T-helper 22 cell (primary cell): Measurements from ENCODE around the gene CACNG6.
"Not testable (repeated sequence)": the region's sequence is repeated elsewhere in the genome, so short reads cannot be mapped to it uniquely, and the experiment has no call there.

Source experiments
- DNase-seq: peaks from one replicate; pipeline ENCODE4 v3.0.0-alpha.2; 2020; ENCODE audit warnings: low read depth

Gene CACNG6, protein sequence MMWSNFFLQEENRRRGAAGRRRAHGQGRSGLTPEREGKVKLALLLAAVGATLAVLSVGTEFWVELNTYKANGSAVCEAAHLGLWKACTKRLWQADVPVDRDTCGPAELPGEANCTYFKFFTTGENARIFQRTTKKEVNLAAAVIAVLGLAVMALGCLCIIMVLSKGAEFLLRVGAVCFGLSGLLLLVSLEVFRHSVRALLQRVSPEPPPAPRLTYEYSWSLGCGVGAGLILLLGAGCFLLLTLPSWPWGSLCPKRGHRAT

DNA sequence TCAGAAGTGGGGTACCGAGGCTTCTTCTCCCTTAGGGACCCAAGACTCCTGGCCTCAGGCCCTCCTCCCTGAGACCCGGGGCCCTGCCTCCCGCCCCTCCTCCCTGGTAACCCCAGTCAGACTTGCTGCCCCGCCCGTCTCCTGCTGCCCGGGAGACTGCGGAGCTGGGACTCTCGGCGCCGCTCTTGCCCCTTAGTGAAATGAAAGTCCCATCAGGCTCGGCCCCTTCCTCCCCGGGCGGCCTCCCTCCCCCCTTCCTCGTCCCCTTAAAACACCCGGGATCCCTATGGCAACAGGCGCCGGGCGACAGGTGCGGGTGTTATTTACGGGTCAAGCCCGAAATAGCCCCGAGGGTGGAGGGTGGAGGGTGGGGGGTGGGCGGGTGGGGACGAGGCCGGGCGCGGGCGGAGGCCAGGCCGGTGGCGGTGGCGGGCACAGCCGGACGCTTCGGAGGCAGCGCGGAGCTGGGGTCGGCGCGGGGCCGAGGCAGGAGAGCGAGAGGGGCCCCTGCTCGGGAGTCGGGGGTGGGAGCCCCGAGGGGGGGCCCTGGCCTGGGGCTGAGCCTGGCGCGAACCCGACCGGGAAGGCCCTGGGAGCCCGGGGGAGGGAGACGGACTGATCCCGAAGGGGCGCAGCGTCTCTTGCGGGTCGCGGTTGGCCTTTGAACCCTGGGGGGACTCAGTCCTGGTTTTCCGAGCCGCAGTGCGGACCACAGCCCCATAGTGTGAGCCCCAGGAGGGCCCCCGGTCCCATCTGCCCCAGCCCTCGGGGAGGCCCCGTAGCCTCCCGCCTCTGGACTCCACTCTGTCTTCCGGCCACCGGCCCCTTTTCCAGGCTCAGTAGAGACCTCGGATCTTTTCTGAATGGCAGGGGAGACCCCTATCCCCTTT is at the start of gene CACNG6:
TSS of gene CACNG6 (plus strand) at position 414 of the 890 bp plus-strand sequence. CDS start 1,241 bp downstream, outside the sequence.
- no peak for DNase-seq

DNA sequence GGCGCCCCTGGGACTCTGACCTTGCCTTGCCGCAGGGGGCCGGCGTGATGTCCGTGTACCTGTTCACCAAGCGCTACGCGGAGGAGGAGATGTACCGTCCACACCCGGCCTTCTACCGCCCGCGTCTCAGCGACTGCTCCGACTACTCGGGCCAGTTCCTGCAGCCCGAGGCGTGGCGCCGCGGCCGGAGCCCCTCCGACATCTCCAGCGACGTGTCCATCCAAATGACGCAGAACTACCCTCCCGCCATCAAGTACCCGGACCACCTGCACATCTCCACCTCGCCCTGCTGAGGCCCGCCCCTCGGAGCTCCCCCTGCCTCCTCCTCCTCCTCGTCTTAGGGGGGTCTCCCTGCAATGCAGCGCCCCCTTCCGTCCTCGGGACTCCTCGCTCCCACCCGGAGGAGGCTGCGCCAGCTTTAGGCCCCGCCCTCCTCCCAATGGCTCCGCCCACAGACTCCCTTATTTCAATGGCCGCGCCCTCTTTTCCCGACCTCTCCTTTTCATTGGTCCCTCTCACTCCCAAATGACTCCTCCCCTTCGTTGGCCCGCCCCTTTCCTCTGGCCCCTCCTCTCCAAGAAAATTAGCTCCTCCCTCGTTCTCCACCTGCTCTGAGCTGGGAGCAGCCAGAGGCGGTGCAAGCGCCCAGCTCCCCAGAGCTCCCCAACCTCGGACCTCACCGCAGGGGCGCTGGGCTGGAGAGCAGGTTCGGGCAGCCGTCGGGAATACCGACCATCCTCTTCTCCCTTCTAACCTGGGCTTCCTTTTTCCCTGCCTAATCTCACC is 49.2 kb upstream of the CACNG6 start:
- no peak for DNase-seq

DNA sequence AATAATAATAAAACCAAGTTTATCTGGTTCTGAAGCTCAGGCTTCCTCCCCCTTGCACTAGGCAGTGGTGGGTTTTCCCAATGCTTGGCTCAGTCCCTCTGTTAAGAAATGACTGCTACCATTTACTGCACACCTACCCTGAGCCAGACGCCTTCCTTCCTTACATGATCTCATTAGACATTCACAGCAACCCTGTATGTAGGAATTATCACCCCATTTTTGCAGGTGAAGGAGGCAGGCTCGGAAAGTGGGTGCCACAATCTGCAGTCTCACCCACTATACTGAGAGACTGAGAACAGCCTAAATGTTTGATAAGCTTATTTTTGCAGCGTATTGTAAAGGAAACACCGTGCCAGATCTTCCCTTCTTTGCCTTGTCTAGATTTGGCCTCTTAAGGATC is 47.0 kb upstream of the CACNG6 start:
- no peak for DNase-seq

DNA sequence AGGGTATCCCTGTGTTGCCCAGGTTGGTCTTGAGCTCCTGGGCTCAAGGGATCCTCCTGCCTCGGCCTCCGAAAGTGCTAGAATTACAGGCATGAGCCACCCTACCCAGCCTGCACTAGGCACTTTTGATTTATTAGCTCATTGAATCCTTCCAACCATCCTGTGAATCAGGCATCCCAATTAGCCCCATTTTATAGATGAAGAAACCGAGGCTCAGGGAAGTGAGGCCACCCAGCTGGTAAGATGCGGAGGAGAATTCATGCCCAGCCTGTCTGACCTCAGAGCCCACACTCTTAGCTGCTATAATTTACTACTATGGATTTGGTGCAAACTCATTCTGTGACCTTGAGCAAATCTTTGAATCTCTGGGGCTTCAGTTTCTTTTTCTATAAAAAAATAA is 46.5 kb upstream of the CACNG6 start:
- no peak for DNase-seq

DNA sequence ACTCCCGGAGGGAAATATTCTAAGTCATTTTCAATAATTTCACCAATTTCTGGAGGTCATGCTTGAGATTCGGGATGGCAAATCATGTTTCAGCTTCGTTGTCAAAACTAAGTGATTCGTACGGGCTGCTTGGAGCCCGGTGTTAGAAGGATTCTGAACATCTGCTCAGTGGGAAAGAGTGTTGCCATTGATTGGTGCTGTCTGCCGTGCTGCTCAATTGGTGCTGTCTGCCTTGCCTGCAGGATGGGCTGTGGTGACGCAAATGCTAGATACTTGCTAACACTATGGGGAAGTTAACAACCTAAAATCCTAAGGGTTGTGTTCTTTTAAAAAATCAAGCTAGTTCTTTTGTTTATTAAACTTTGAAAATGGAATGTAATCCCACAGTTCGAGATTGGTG is 46.0 kb upstream of the CACNG6 start:
- no peak for DNase-seq

DNA sequence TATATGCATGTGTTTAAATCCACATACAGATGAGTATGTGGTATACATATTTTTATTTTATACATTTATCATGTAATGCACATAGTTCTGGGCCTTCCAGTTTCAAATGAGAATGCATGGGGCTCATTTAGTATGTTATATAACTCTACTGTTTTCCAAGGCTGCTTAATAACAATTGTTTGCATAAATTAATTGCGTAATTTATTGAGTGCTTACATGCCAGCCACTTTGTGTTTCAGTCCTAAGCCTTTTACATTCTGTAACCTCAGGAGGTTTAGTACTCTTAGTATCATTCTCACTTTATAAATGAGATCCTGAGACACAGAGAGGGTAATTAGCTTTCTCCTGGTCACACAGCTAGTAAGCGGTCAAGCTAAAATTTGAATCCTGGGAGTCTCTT is 45.4 kb upstream of the CACNG6 start:
- DNase-seq, result no peak

DNA sequence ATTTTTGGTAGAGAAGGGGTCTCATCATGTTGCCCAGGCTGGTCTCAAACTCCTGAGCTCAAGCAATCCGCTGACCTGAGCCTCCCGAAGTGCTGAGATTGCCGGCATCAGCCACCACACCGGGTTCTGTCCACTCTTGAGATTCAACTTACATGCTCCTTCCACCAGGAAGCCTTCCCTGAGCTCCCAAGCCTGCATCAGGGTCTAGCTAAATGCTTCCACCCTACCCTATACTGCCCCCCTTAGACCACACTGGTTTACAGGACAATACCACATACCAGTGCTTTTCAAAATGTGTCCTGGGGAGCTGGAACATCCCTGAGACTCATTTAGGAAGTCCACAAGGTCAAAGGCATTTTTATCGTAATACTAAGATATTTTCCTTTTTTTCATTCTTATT is 43.8 kb upstream of the CACNG6 start:
- no peak for DNase-seq

DNA sequence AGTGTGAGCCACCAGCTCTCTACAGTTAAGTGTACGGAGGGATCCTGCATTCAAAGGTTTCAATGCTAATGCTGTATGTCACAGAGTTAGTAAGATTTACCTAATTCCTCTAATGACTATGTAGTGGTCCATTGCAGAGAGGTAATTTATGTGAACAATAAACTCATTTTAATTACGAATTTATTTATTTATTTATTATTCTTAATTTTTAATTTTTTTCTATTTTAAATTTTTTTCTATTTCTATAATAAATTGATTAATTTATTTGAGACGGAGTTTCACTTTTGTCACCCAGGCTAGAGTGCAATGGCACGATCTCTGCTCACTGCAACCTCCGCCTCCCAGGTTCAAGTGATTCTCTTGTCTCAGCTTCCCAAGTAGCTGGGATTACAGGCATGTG is 42.8 kb upstream of the CACNG6 start:
- not testable (repeated sequence) for DNase-seq

DNA sequence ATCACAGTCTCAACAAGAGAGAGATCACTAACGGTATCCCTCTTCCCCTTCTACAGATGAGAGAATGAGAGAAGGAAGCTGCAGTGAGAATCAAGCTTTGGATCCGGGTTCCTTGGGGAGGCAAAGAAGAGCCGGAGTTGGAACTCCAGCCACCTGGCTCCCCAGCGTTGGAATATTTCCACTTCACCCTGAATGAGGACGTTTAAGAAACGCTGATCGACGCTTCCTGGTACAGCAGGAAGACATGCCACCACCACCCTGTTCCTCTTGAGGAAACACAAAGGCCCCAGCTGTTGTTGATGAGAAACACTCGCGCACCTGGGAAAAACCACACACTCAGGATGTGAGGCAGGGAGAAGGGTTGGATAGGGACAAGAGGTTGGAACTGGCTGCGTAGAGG is 40.0 kb upstream of the CACNG6 start:
- no peak for DNase-seq

DNA sequence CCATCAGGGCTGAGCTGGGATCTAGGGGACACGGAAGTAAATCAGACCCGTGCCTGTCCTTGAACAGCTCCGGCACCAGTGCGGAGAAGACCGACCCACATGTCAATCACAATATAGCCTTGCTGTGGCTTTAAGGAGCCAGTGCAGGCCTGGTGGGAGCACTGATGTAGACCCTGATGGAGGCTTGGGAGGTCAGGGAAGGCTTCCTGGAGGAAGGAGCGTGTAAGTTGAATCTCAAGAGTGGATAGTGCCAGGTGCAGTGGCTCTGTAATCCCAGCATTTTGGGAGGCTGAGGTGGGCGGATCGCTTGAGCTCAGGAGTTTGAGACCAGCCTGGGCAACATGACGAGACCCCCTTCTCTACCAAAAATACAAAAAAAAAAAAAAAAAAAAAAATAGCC is 39.5 kb upstream of the CACNG6 start:
- no peak for DNase-seq

DNA sequence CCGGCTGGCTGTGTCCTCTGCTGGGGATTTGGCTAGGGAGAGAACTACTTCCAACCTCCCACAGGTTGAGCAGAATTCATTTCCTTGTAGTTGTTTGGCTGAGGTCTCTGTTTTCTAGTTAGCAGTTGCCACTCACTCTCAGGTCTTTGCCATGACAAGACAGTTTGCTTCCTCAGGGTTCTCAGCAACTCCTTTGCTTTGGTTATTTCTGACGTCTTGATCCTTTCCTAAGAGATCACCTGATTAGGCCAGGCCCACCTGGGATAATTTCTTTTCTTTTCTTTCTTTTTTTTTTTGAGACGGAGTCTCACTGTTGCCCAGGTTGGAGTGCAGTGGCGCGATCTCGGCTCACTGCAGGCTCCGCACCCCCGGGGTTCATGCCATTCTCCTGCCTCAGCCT is 38.1 kb upstream of the CACNG6 start:
- DNase-seq, result no peak

DNA sequence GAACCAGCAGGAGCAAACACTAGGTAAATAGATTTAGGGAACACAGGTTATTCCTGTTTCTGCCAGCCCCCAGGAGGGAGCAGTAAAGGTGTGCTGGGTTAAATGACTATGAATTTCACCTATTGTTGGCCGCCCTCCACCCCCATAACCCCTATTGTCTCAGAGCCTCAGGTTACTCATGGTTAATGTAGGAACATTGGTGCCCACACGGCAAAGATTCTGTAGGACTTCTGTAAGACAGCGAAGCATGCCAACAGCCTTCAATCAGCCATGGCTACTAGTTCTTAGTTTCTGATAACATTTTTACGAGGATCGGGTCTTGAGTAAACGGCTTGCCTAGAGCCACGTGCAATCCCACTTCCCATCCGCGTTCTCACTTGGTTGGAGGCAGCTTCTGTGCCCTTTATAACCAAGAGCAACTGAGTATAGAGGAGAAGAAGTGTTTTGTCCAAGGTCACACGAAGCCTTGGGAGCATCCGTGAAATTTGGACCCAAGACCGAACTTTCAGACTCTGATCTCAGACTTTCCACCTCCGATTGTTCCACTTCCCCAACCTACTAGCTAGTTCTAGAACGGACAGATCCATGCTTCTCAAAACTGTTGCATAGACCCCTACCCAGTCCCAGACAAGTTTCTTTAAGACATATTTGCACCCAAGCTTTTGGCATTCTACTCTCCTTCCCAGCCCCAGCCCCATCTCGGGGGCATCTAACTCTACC is 33.8 kb upstream of the CACNG6 start:
- DNase-seq, result no peak

DNA sequence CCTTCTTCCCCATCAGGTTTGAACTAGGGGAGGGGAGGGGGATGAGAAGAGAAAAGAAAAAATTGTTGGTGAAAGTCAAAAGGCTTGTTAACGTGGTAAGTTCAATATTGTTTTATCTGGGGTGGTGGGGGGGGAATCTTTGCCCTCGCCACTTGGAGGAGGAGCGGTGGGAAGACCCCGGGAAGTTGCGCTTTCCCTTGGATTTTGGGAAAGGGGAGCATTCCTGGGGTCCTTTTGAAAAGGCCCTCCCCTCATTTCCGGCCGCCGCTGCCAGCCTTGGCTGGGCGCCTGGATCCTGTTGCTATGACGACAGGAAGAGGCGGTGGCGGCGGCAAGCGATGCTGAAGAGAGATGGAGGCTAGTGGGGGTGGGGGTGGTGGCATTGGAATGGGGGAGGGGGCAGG is 33.3 kb upstream of the CACNG6 start:
- no peak for DNase-seq

DNA sequence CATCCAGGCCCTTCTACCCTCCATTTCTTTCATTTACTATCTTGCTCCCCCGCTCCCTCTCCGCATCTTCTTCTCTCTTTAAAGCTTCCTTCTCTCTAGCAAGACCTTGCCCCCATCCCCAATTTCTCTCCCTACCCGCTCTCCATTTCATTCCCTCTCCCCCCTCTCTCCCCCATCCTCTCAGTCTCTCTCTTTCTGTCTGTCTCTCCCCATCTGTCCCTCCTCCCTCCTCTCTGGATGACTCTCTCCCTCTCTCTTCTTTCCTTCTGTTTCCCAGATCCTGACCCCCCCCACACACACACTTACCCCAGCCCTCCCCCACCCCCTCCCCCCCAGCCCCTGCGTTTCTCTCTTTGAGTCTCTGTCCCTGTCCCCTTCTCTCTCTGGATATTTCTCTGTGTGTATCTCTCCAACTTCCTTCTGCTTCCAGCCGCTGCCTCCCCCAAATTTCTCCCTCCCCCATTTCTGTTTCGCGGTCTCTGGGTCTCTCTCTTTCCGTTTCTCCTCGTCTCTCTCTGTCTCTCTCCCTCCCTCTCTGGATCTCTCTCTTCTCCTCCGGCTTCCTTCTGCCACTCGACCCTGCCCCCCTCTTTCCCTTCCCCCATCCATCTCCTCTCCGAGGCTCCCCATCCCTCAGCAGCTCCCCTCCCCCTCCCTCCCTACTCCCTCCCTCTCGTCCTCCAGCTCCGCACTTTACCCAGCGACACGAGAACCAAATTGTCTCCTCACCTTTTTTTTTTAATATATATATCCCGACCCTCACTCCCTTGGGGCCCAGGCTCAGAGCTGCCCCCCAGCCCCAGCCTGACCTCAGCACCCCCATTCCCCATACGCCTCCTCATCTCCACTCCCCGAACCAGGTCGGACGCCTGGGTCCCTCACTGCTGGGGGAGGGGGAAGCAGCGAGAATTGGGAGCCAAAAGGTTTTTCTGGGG is 32.3 kb upstream of the CACNG6 start:
- no peak for DNase-seq

DNA sequence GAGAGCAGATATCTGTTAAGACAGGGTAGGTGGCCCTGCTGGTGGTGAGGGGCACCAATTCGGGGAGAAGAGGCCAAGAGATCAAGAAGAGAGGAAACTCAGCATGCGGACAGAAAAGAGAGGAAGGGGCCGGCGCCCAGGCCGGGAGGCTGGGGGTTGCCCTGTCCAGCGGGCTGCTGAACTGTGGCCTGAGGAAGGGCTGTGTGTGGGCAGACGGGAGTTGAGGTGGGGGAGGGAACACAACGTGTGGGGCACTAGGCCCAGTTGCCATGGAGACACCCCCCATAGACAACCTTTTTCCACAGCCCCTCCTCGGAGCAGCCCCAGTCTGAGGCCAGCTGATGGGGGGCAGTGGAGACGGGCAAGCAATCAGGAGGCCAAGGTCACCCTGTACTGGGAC is 31.2 kb upstream of the CACNG6 start:
- DNase-seq, result no peak

DNA sequence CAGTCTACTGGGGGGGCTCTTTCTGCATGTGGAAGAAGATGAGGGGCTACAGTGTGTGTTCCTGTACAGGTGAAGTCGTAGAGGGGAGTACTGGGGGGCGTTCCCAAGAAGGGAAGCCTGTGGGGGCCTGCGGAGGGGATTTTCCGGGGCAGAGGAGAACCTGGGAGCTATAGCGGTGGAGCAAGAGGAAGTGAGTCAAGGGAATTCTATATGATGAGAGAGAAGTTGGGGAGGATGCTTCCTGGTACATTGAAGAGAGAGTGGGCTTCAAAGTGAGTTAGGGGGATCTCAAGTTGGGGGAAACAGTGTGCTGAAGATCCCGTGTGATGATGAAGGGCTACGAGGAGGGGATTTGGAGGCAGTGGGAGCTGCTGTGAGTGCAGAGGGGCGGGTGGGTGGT is 30.6 kb upstream of the CACNG6 start:
- no peak for DNase-seq

DNA sequence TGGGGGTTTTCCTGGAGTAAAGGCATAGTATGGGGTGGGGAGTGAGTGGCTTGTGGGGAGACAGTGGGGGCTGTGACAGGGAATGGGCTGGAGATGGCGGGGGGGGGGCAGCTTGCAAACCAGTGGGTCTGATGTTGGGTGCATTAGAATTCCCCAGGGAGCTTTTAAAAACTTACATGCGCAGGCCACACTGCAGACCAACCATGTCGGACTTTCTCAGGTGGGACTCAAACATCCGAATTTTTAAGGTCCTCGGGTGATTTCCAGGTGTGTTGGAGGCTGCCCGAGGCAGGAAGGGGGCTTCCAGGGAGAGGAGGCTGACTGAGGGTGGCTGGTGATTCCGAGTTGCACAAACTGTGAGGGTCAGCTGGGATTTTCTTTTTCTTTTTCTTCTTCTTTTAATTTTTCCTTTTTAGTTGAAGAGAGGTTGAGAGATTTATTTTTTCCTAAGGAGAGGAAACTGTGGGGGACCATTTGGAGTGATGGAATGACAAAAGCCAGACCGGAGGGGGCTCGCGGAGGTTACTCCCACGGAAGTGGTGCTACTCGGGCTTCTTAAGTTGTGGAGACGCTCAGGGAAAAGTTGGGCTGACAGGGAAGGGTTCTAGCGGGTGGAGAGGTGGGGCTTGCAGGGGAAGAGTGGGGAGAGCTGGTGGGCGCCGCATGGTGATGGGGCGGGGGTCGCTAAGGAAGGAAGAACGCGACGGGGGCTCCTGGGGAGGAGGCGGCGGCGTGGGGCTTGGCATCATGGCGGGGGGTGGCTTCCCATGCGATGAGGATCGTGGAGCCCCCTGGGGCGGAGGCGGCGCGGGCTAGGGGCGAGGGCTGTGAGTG is 29.7 kb upstream of the CACNG6 start:
- DNase-seq, result no peak

DNA sequence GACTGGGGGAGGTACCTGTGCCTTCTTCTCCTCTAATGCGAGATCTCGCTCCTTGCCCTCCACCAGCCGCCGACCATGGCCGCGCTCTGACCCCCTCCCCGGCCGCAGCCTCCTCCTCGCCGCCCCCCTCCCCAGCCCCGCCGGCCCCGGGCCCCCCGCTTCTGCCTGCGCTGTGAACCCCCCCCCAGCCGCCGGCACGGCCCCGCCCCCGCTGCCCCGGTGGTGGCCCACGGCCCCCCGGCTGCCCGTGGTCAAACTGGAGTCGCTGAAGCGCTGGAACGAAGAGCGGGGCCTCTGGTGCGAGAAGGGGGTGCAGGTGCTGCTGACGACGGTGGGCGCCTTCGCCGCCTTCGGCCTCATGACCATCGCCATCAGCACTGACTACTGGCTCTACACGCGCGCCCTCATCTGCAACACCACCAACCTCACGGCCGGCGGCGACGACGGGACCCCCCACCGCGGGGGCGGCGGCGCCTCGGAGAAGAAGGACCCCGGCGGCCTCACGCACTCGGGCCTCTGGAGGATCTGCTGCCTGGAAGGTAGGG is 28.5 kb upstream of the CACNG6 start, which contains the start of gene CACNG8:
TSS of gene CACNG8 (plus strand) at position 51 of the 545 bp plus-strand sequence.
- DNase-seq, result no peak

DNA sequence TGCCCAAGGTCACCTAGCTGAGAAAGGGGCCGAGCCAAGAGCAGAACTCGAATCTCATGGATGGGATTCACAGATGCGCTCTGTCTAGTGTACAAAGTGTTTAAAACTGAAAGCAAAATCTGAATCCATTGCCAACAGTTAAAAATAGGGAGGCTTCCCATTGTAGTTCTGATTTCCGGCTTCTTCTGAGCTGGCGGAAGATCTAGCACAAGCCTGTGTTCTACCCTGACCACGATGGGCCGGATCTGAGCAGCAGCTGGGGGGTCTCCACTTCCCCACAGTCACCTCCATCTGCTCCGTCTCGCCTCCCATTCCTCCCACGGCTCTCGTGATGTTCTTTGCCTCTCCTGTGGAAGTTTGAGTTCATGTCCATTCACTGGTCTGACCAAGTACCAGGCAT is 26.3 kb upstream of the CACNG6 start:
- no peak for DNase-seq

DNA sequence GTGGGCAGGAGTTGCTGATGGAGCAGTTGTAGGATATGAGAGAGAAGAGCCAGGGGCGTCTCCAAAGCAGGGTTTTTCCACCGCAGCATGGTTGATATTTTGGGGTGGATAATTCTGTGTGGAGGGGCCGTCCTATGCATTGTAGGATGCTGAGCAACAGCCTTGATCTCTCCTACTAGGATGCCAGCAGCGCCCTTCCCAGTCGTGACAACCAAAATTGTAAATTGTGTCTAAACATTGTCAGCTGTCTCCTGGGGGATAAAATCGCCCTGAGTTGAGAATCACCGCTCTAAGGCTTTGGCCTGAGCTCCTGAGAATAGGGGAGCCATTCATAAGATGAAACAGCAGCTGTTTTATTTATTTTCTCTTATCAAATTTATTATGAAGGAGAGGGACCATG is 24.5 kb upstream of the CACNG6 start:
- DNase-seq, result no peak
